Endothelial cell (in vitro differentiated cells): ENCODE data around the gene TAOK3. TPM values are rescaled to one million over a fixed set of nuclear protein-coding genes. Genes with fewer than 3 reads are reported as not detected.
A peak's percentile ranks its signal among the peaks of the same experiment; 100 is the strongest.

Experiments
- DNase-seq: peaks from one replicate; pipeline ENCODE4 v3.0.0; 2021; ENCODE audit warnings: low spot score
- H3K27ac Mint-ChIP-seq: one replicate; pipeline ENCODE4 v1.8.0; 2021; ENCODE audit warnings: mixed read lengths, inconsistent platforms; ENCODE audit not compliant: unreplicated experiment
- H3K27me3 Mint-ChIP-seq: one replicate; pipeline ENCODE4 v1.8.0; 2021; ENCODE audit warnings: mild to moderate bottlenecking, moderate library complexity, mixed read lengths, inconsistent platforms; ENCODE audit not compliant: unreplicated experiment
- H3K36me3 Mint-ChIP-seq: one replicate; pipeline ENCODE4 v1.8.0; 2021; ENCODE audit warnings: mild to moderate bottlenecking, low read depth, mixed read lengths, inconsistent platforms; ENCODE audit not compliant: unreplicated experiment
- H3K4me1 Mint-ChIP-seq: one replicate; pipeline ENCODE4 v1.8.0; 2021; ENCODE audit warnings: mild to moderate bottlenecking, mixed read lengths, inconsistent platforms; ENCODE audit not compliant: unreplicated experiment
- H3K4me3 Mint-ChIP-seq: one replicate; pipeline ENCODE4 v1.8.0; 2021; ENCODE audit warnings: mild to moderate bottlenecking, mixed read lengths, inconsistent platforms; ENCODE audit not compliant: unreplicated experiment
- H3K9me3 Mint-ChIP-seq: one replicate; pipeline ENCODE4 v1.8.0; 2021; ENCODE audit warnings: mixed read lengths, inconsistent platforms; ENCODE audit not compliant: unreplicated experiment
- total RNA-seq: library from RNA; stranded (reverse); fragmentation: NEBNext Ultra II Directional; extraction: Animal tissue kit (Norgen Biotek cat#: 25700); gene quantifications from one replicate; pipeline ENCODE4 v1.2.1, GENCODE V29; 2021; ENCODE audit not compliant: unreplicated experiment
- TF ChIP-seq, protein P1 (sequence below): fragments of 200-600 bp; sonication (generic); IDR thresholded peaks from one replicate; pipeline ENCODE4 v1.5.0; 2021; ENCODE audit warnings: antibody characterized with exemption; ENCODE audit not compliant: unreplicated experiment

The TAOK3 gene
- total RNA-seq, 1 donor from 2014 or later = 16.5 TPM

DNA sequence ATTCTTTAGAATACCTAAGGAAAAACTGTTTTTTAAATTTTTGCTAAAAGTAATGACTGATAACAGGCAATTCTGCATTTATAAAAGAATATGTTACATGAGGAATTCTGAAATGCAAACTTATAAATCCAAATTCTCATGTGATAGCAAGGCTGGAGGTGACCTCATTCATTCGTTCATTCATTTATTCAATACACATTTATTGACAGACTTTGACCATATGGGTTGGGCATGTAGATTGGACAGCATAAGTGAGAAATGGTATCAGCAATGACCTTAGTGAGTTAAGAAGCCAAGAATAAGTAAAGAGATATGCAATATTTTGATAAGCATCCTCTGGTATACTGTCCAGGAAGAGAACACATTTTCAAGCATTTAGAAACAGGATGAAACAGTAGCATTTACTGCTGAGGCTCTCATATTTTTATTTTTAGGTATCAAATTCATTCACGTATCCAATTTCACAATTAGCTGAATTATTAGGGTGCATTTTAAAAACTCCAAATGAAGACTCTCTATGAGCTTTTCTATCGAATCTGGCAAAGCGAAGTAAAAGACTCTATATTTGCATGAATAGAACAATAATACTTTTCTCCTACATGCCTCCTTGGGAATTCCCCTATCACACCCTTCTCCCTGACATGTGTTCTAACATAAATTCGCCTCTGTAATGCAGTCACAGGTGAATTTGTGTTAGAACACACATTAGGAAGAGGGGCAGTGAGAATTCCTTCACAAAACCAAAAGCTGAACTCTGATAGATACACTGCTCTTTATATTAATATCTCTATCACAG, 186.9 kb downstream of the TAOK3 start:
- Mint-ChIP-seq H3K36me3 (peaks cover 4% of the 10 kb centered on the region), H3K27ac (no peak overlapping the region), H3K27me3 (peaks cover 3% of the 10 kb centered on the region), H3K4me1 (peaks cover 13% of the 10 kb centered on the region), H3K4me3 (no peak overlapping the region), H3K9me3 (no peaks in the 10 kb centered on the region)
- no peak for DNase-seq
- TF ChIP-seq, protein P1, sequence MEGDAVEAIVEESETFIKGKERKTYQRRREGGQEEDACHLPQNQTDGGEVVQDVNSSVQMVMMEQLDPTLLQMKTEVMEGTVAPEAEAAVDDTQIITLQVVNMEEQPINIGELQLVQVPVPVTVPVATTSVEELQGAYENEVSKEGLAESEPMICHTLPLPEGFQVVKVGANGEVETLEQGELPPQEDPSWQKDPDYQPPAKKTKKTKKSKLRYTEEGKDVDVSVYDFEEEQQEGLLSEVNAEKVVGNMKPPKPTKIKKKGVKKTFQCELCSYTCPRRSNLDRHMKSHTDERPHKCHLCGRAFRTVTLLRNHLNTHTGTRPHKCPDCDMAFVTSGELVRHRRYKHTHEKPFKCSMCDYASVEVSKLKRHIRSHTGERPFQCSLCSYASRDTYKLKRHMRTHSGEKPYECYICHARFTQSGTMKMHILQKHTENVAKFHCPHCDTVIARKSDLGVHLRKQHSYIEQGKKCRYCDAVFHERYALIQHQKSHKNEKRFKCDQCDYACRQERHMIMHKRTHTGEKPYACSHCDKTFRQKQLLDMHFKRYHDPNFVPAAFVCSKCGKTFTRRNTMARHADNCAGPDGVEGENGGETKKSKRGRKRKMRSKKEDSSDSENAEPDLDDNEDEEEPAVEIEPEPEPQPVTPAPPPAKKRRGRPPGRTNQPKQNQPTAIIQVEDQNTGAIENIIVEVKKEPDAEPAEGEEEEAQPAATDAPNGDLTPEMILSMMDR = no peak

DNA sequence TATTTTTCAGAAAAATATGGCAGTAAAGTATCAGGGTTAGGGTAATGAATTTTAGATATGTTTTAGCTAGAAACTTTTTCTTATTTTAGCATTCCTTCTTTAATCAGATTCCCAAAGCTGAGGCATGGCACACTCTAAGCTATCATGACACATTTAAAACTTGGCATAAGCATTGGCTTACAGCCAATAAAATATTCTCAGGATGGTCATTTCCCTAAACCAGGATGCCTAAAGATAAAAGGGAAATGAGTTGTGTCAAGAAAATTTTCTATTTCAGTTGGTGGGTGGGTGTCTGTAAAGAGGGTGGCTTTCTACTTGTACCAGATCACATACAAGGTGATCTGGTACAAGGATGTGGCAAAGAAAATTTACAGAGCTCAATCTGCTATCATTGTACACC, 189.0 kb downstream of the TAOK3 start:
- DNase-seq = no peak
- Mint-ChIP-seq H3K9me3 (no peaks in the 10 kb centered on the region), H3K4me1 (peaks cover 2% of the 10 kb centered on the region)

DNA sequence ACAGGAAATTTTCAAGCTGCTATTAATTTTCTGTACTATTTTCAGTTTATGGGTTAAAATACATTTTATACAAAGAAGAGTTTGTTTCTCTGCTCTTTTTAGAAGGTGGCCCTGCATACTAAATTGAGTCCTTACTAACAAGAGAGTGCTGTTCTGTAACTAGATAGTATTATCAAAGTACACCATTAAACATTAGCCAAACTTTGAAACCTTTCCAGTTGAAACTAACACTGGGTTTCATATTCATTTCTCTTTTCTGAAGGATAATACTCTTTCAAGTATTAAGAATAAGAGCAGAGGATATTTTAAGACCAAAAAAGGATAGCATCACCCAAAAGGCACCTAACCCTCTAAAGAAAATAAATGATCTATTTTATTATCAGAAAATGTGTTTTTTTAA, 189.6 kb downstream of the TAOK3 start:
- Mint-ChIP-seq H3K4me1 (no peaks in the 10 kb centered on the region), H3K9me3 (no peaks in the 10 kb centered on the region), H3K27ac (peak overlapping the region; percentile 14), H3K4me3 (no peak overlapping the region), H3K36me3 (peaks cover 8% of the 10 kb centered on the region), H3K27me3 (peaks cover 1% of the 10 kb centered on the region)
- DNase-seq = no peak
- TF ChIP-seq, protein P1 = no peak

More for the DNA sequence above, 189.0 kb downstream of the TAOK3 start:
- H3K36me3 Mint-ChIP-seq = peaks cover 8% of the 10 kb centered on the region
- no peak overlapping the region for H3K4me3 Mint-ChIP-seq
- TF ChIP-seq, protein P1 = no peak
- H3K27me3 Mint-ChIP-seq = peaks cover 1% of the 10 kb centered on the region
- no peak overlapping the region for H3K27ac Mint-ChIP-seq

DNA sequence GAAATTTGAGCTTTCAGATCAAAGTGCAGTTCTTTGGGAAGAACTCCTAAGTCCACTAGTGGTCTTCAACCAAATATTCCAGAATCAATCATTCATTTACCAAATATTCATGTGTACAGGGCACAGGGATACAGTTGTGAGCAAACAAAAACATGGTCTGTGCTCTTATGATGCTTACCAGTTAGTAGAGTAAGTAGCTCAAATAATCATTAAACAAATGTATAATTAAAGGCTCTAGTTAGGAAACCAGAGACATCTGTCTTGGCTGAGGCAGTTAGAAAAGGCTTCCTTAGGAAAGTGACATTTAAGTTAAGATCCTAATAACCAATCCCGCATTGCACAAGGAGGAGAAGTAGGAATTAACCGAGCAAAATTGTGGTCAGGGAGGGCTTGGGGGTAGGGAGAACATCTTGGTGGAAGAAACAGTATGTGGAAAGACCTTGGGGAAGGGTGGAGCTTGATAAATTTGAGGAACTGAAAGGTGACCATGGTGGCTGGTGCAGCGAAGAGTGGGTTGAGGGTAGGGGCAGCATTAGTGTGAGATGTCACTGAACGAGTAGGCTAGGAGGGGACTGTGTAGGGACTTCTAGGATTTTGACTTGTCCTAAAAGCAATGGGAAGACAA, 196.8 kb downstream of the TAOK3 start:
- no peak for DNase-seq
- Mint-ChIP-seq H3K4me3 (no peak overlapping the region), H3K27ac (no peak overlapping the region), H3K27me3 (no peaks in the 10 kb centered on the region), H3K36me3 (peaks cover 14% of the 10 kb centered on the region), H3K4me1 (no peaks in the 10 kb centered on the region), H3K9me3 (no peaks in the 10 kb centered on the region)
- TF ChIP-seq, protein P1 = no peak

DNA sequence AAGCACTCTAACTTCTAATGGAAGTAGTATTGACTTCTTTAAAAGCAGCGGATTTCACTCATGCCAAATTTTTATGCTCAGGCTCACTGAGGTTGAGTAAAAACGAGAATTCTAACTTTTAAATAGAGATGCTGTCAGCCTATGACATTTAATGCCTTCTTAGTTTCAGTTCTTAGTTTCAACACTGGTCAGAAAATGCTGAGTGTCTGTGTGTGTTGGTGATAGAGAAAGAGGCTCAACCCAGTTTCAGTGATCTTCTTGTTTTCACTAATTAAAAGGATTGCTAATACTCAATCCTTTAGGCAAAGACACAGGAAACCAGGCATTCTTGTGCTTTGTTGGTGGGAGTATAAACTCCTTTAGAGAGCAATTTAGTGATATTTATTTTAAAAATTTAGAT, 205.8 kb downstream of the TAOK3 start:
- no peaks in the 10 kb centered on the region for H3K9me3 Mint-ChIP-seq
- no peak for DNase-seq

More for the DNA sequence above, 205.8 kb downstream of the TAOK3 start:
- no peak overlapping the region for H3K27ac Mint-ChIP-seq
- no peaks in the 10 kb centered on the region for H3K27me3 Mint-ChIP-seq
- peaks cover 3% of the 10 kb centered on the region for H3K36me3 Mint-ChIP-seq
- no peak overlapping the region for H3K4me3 Mint-ChIP-seq
- TF ChIP-seq, protein P1 = no peak
- peaks cover 8% of the 10 kb centered on the region for H3K4me1 Mint-ChIP-seq
